Small intestine (tissue), 7 donors: ENCODE data around the gene AZU1. TPM values are rescaled to one million over a fixed set of nuclear protein-coding genes. Genes with fewer than 3 reads are reported as not detected.
A peak's percentile ranks its signal among the peaks of the same experiment; 100 is the strongest.

Experiments used
- DNase-seq, 2 donors: peaks; one replicate each; pipeline versions ENCODE4 v3.0.0 to v3.0.0-alpha.2; 2013
- FAIRE-seq: peaks from 2 replicates; lab custom pipeline; 2012; peaks lifted over from hg19 to GRCh38; lab: Jason Lieb, UNC
- H3K27ac ChIP-seq, 3 donors: one replicate each; pipeline ENCODE4 v1.5.1; 2013; ENCODE audit warnings: low read length in 2 of 3, mild to moderate bottlenecking in 2 of 3, control low read depth in 1 of 3, inconsistent platforms in 1 of 3, low read depth in 1 of 3, moderate library complexity in 1 of 3
- H3K27me3 ChIP-seq, 3 donors: one replicate each; pipeline ENCODE4 v1.6.1; 2013; ENCODE audit warnings: low read length in 3 of 3, inconsistent platforms in 1 of 3; ENCODE audit not compliant: control insufficient read depth in 3 of 3, insufficient read depth in 3 of 3
- H3K36me3 ChIP-seq, 3 donors: one replicate each; pipeline ENCODE4 v1.6.1; 2013; ENCODE audit warnings: low read length in 3 of 3, inconsistent platforms in 1 of 3, low read depth in 1 of 3, mild to moderate bottlenecking in 1 of 3, moderate library complexity in 1 of 3; ENCODE audit not compliant: control insufficient read depth in 3 of 3, insufficient read depth in 2 of 3
- H3K4me1 ChIP-seq, 3 donors: one replicate each; pipeline ENCODE4 v1.6.1; 2013; ENCODE audit warnings: low read length in 2 of 3, inconsistent platforms in 1 of 3, low read depth in 1 of 3, mild to moderate bottlenecking in 1 of 3, moderate library complexity in 1 of 3; ENCODE audit not compliant: control insufficient read depth in 3 of 3, insufficient read depth in 2 of 3
- H3K4me3 ChIP-seq, 3 donors: one replicate each; pipeline ENCODE4 v1.5.1; 2013; ENCODE audit warnings: low read length in 3 of 3, control low read depth in 1 of 3, inconsistent platforms in 1 of 3, low read depth in 1 of 3, mild to moderate bottlenecking in 1 of 3, moderate library complexity in 1 of 3
- H3K9me3 ChIP-seq, 2 donors: one replicate each; pipeline ENCODE4 v1.6.1; 2013; ENCODE audit warnings: low read depth in 1 of 2, low read length in 1 of 2; ENCODE audit not compliant: control insufficient read depth in 2 of 2, insufficient read depth in 1 of 2
- WGBS, 3 donors: extraction: QIAGEN DNeasy Blood & Tissue Kit; methylation state at CpG; one replicate each; pipeline ENCODE4 v1.1.7; 2013; 5-methylcytosine and 5-hydroxymethylcytosine counted together
- polyA plus RNA-seq, 4 donors: library from polyadenylated mRNA; stranded (reverse) in 3 of 4; unstranded in 1 of 4; fragments of 200-250 nt in 3 of 4; fragments of 120-200 nt in 1 of 4; gene quantifications; one replicate each; pipeline versions ENCODE4 v1.2.1 to v1.2.3, GENCODE V29; 2013
- donor health status: healthy with polysubstance abuse.
- donor health status: control.
- donor health status: control.
- donor health status: Bipolar disorder and iron deficiency.
- donor health status: healthy.

AZU1 gene
- polyA plus RNA-seq, 4 donors: 0.22 TPM; not detected in 3

DNA sequence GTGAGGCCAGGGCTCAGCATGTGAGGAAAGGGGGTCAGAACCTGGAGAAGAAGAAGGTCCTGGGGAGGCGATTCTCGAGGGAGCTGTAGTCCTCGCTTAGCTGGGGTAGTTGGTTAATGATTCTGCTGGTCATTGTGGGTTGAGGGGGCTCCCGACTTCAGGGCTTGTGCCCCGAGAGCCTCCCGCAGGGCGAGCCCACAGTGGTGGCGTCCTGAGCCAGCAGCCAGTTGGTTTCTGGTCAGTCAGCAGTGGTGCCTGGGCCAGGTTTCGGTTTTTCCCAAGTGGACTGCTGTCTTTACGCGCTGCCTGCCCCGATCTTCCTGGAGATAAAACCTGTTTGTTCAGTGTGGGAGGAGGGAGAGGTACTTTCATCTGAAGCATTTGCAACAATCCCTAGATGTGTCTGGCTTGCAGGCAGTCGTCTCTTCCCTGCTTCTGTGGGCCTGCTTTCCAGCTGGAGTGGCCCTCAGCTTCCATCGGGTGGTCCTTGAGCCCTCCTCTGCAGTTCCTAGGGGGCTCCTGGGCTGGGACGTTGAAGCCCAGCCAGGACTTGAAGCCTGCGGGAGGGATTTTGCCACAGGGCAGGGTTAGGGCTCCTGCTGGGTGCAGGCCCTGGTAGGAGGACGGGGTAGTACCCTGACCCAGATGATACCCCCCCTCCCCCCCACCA lies 27.1 kb upstream of the AZU1 start:
- DNase-seq: peak; percentile 70 to 76
- Histone ChIP-seq H3K27ac (peak overlapping the region; percentile 47 to 98 (median 77)), H3K27me3 (no peaks in the 10 kb centered on the region), H3K9me3 (no peaks in the 10 kb centered on the region), H3K36me3 (peaks cover 12 to 75% (median 25%) of the 10 kb centered on the region in 3 donors), H3K4me3 (peak overlapping the region in 2 of 3 donors; percentile 37 to 65), H3K4me1 (peaks cover 8 to 43% (median 13%) of the 10 kb centered on the region in 3 donors)
- whole genome bisulfite sequencing, 3 donors: 3 to 29% (median 10%) methylated on average over 17 of the region's 17 CpGs
- FAIRE-seq: no peak

DNA sequence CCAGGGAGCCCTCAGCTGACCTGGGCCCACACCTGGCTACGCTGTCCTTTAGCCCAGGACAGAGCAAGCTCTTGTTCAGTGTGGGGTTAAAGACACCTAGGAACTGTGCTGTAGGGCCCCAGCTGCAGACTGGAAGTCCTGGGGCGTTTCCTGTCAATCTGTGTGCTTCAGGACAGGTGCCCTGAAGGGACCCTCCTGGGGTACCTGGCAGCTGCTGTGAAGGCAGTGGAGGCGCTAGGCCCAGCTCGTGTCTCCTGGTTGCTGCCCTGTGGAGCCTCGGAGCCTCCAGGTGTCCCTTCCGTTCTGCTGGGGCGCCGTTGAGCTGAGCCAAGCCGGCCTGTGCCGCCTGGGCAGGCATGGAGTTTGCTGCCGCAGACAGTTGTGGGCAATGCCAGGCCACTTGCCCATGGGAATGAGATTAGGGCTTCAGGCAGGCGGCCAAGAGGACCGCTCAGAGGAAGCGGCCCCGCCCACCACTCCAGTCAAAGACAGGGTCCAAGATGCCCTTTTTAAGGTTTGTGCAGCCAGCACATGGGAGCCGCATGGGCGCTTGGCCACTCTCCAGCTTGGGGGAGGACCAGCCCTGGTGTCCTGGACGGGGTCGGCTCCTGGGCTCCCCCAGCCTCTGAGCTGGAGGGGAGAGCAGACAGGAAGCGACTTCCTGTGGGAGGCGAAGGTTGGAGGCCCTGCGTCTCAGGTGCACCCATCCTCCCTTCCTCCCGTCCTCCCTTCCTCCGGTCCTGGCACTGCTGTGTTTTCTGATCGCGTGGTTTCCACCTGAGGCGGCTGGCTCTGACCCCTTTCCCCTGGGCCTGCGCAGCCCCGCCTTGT lies 26.4 kb upstream of the AZU1 start:
- H3K27me3 ChIP-seq: no peaks in the 10 kb centered on the region
- FAIRE-seq (no peak), DNase-seq (peak; percentile 42 to 44)
- peak overlapping the region; percentile 47 to 98 (median 77) for H3K27ac ChIP-seq
- H3K4me3 ChIP-seq: peak overlapping the region in 2 of 3 donors; percentile 37 to 65
- peaks cover 18 to 80% (median 29%) of the 10 kb centered on the region in 3 donors for H3K36me3 ChIP-seq
- H3K4me1 ChIP-seq: peaks cover 8 to 43% (median 13%) of the 10 kb centered on the region in 3 donors
- 21 to 31% (median 23%) methylated on average over 28 to 29 of the region's 29 CpGs for WGBS, 3 donors
- no peaks in the 10 kb centered on the region for H3K9me3 ChIP-seq

DNA sequence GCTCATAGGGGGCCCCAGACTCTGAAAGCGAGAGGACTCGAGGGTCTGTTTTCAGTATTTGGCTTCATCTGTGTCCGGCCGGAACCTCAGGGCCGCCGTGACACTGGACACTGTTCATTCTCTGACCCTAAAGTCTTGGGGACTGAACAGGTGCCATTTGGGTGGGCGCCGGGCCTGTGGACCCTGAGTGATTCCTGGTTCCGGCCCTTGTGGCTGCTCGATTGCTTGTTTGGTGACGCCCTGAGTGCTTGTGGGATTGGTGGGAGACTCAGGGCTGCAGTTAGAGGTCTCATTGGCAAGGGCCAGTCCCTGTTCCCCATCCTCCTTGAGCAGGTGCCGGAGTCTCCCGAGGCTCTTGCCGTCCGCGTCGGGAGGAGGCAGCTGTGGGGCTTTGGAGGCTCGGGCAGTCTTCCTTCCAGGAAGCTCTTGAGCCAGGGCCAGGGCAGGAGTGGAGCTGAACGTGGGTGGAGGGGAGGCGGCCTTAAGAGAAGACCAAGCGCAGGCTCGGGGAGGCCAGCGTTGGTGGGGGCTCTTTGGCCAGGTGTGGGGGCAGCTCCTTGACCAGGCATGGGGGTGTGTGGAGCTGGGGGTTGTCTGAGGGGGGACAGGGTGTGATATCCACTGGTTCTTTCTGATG lies 25.7 kb upstream of the AZU1 start:
- WGBS, 3 donors: 27 to 33% (median 31%) methylated on average over 19 to 23 of the region's 23 CpGs
- no peaks in the 10 kb centered on the region for H3K9me3 ChIP-seq
- DNase-seq (peak in 1 of 2 donors; percentile 43), FAIRE-seq (no peak)
- H3K4me1 ChIP-seq: peaks cover 8 to 43% (median 13%) of the 10 kb centered on the region in 3 donors
- H3K36me3 ChIP-seq: peaks cover 22 to 87% (median 34%) of the 10 kb centered on the region in 3 donors
- no peaks in the 10 kb centered on the region for H3K27me3 ChIP-seq
- peak overlapping the region in 2 of 3 donors; percentile 37 to 65 for H3K4me3 ChIP-seq
- peak overlapping the region in 2 of 3 donors; percentile 77 to 98 for H3K27ac ChIP-seq

DNA sequence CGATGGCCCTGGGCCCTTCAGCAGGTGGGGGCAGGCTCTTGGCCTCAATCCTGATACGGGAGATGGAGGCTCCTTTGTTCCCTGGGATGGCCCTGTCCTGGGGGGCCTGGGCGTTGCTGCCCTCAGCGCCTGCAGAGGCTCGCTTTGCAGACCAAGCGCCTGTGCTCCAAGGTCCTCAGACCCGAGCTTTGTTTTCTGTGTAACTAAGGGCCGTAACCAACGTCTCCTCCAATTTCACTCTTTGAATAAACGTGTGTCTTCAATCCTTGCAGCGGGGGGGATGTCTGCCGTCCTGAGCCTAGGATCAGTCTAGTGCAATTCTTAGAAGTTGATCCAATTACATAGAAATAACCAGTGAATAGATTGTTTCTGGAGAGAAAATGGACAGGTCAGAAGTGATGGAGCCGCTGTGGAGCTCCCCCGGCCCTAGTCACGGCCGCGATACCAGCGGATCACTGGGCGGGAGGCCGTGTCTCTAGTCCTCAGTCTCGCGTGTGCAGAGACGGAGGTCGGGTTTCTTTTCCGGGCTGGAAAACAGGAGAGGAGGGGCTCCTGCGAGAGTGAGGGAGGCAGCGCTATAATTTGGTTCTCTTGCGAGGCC lies 25.0 kb upstream of the AZU1 start:
- FAIRE-seq (no peak), DNase-seq (peak in 1 of 2 donors; percentile 25)
- Histone ChIP-seq H3K36me3 (peaks cover 23 to 93% (median 35%) of the 10 kb centered on the region in 3 donors), H3K27ac (peak overlapping the region in 1 of 3 donors; percentile 77), H3K4me1 (peaks cover 8 to 43% (median 13%) of the 10 kb centered on the region in 3 donors), H3K4me3 (peak overlapping the region in 1 of 3 donors; percentile 65), H3K9me3 (no peaks in the 10 kb centered on the region), H3K27me3 (no peaks in the 10 kb centered on the region)
- 55 to 65% (median 64%) methylated on average over 28 of the region's 28 CpGs for WGBS, 3 donors

DNA sequence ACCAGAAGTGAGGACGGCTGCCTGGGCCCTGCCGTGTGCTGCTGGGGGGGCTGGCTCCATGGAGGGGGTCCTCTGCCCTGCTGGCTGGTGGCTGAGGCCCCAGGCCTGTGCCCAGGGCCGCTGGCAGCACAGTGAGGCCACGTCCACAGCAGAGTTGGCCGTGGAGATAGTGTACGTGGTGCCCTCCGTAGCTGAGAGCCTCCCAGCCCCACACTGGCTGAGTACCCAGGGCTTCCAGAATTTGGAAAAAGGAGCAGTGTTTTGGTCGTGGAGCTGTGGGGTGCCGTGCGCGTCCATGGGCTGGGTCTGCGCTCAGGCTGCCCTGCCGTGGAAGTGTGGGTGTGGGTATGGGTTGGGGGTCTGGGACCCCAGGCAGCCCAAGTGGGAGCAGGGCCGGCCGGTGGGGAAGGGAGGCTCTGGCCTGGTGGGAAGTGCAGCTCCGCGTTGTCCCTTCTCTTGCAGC lies 24.5 kb upstream of the AZU1 start:
- DNase-seq: no peak
- Histone ChIP-seq H3K9me3 (no peaks in the 10 kb centered on the region), H3K4me1 (peaks cover 8 to 43% (median 13%) of the 10 kb centered on the region in 3 donors), H3K4me3 (no peak overlapping the region), H3K36me3 (peaks cover 28 to 97% (median 39%) of the 10 kb centered on the region in 3 donors), H3K27me3 (no peaks in the 10 kb centered on the region), H3K27ac (no peak overlapping the region)
- WGBS, 3 donors: 80 to 83% (median 81%) methylated on average over 17 of the region's 17 CpGs
- no peak for FAIRE-seq

DNA sequence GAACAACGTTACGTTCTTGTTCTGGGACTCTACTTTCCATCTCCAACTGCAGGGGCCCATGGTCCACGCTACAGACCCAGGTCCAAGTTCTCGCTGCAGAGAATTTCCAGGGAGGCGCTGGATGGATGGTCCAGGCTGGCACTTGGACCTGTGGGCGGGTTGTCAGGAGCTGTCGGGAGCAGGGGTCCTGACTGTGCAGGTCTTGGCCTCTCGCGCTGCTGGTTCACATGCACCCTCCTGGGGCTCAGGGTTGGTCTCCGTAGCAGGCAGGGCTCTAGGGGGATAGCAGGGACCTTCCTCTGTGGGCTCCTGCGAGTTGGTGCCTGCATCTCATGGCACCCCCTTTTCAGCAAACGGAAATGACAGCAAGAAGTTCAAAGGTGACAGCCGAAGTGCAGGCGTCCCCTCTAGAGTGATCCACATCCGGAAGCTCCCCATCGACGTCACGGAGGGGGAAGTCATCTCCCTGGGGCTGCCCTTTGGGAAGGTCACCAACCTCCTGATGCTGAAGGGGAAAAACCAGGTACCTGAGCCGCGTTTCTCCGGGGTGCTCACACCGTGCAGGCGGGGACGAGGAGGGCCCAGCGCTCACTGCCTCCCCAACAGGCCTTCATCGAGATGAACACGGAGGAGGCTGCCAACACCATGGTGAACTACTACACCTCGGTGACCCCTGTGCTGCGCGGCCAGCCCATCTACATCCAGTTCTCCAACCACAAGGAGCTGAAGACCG lies 23.8 kb upstream of the AZU1 start:
- no peak overlapping the region for H3K27ac ChIP-seq

DNA sequence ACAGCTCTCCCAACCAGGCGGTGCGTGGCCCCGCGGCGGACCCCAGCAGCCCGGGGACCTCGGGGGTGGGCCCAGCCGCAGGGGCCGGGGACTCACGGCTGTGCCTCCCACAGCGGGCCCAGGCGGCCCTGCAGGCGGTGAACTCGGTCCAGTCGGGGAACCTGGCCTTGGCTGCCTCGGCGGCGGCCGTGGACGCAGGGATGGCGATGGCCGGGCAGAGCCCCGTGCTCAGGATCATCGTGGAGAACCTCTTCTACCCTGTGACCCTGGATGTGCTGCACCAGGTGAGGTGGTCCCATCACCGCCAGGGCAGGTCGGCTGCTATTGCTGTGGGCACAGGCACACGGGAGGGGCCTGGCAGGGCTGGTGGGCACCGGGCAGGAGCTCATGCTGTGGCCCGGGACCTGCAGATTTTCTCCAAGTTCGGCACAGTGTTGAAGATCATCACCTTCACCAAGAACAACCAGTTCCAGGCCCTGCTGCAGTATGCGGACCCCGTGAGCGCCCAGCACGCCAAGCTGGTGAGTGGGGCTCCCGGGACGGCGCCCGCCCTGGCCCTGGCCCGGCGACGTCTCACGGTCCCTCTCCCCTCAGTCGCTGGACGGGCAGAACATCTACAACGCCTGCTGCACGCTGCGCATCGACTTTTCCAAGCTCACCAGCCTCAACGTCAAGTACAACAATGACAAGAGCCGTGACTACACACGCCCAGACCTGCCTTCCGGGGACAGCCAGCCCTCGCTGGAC lies 23.0 kb upstream of the AZU1 start:
- DNase-seq (peak in 1 of 2 donors; percentile 4), FAIRE-seq (no peak)
- WGBS, 3 donors: 92 to 93% (median 92%) methylated on average over 50 to 53 of the region's 53 CpGs
- H3K4me1 ChIP-seq: peaks cover 8 to 36% (median 9%) of the 10 kb centered on the region in 3 donors
- H3K27me3 ChIP-seq: no peaks in the 10 kb centered on the region
- H3K4me3 ChIP-seq: no peak overlapping the region
- H3K27ac ChIP-seq: no peak overlapping the region
- peaks cover 33 to 97% (median 46%) of the 10 kb centered on the region in 3 donors for H3K36me3 ChIP-seq
- H3K9me3 ChIP-seq: no peaks in the 10 kb centered on the region

More for the DNA sequence above, 23.8 kb upstream of the AZU1 start:
- peaks cover 33 to 97% (median 46%) of the 10 kb centered on the region in 3 donors for H3K36me3 ChIP-seq
- no peak for FAIRE-seq
- peak in 1 of 2 donors; percentile 8 for DNase-seq
- H3K4me1 ChIP-seq: peaks cover 8 to 43% (median 13%) of the 10 kb centered on the region in 3 donors
- H3K9me3 ChIP-seq: no peaks in the 10 kb centered on the region
- 82 to 83% (median 82%) methylated on average over 31 of the region's 31 CpGs for WGBS, 3 donors
- H3K27me3 ChIP-seq: no peaks in the 10 kb centered on the region
- H3K4me3 ChIP-seq: no peak overlapping the region
